Thoracic aorta (tissue), 2 donors: ENCODE results near the gene GARIN5B. TPM values are rescaled to one million over a fixed set of nuclear protein-coding genes. Genes with fewer than 3 reads are reported as not detected.

Experiments
- ATAC-seq: fragments of 150-250 bp; one replicate; pipeline ENCODE4 v1.8.0; 2017; ENCODE audit warnings: low read depth; ENCODE audit not compliant: insufficient number of reproducible peaks, low FRiP score
- DNase-seq: peaks from one replicate; pipeline ENCODE4 v3.0.0-alpha.2; 2020; ENCODE audit warnings: low spot score
- H3K27ac ChIP-seq, 2 donors: fragments of 200-600 bp; sonication (generic); 1 replicate in 1 of 2; 2 replicates in 1 of 2; pipeline ENCODE4 v1.5.1; 2016; ENCODE audit warnings: mild to moderate bottlenecking in 2 of 2, moderate library complexity in 2 of 2
- H3K27me3 ChIP-seq: fragments of 200-600 bp; sonication (generic); replicated peaks from 2 replicates; pipeline ENCODE4 v1.6.0; 2016; ENCODE audit warnings: mild to moderate bottlenecking; ENCODE audit not compliant: insufficient read depth
- H3K36me3 ChIP-seq: fragments of 200-600 bp; sonication (generic); one replicate; pipeline ENCODE4 v1.5.1; 2016
- H3K4me1 ChIP-seq, 2 donors: fragments of 200-600 bp; sonication (generic); 1 replicate in 1 of 2; 2 replicates in 1 of 2; pipeline versions ENCODE4 v1.5.1 to v1.6.0; 2016; ENCODE audit warnings: low read depth in 2 of 2, mild to moderate bottlenecking in 1 of 2; ENCODE audit not compliant: control insufficient read depth in 1 of 2
- H3K4me3 ChIP-seq: fragments of 200-600 bp; sonication (generic); 2 replicates; pipeline ENCODE4 v1.5.1; 2016; ENCODE audit warnings: mild to moderate bottlenecking
- H3K9me3 ChIP-seq: fragments of 200-600 bp; sonication (generic); 2 replicates; pipeline ENCODE4 v1.5.1; 2016
- CTCF ChIP-seq: fragments of 200-600 bp; sonication (generic); IDR thresholded peaks from one replicate; pipeline ENCODE4 v1.5.1; 2019; ENCODE audit warnings: antibody characterized with exemption
- total RNA-seq, 2 donors: library from RNA; depleted of rRNA; stranded (reverse); fragments of >200 nt; gene quantifications; one replicate each; pipeline versions ENCODE4 v1.1.0 to v1.2.3, GENCODE V29; 2016

The GARIN5B gene
- total RNA-seq, 2 donors from 2014 or later, result not detected

DNA sequence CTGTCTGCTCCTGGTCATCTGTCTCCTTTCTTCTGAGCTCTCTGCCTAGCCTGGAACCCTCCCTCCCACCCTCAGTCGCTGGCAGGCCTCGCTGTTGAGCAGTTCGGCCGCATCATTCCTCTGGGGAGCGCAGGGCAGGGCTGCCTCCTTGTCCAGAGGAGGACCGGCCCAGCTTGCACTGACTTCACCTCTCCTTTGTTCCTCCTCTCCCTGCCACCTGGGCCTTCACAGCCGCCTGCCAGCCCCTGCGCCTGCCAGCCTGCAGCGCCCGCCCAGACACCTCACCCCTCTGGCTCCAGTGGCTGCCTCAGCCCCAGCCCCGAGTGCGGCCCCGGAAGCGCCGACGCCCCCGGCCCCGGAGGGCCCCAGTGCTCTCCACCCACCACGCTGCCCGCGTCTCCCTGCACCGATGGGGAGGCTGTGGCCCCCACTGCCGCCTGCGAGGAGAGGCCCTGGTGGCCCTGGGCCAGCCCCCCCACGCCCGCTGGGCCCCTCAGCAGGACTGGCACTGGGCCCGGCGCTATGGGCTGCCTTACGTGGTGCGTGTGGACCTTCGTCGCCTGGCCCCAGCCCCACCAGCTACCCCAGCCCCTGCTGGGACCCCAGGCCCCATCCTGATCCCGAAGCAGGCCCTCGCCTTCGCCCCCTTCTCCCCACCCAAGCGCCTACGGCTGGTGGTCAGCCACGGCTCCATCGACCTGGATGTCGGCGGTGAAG, 16.2 kb downstream of the GARIN5B start:
- H3K4me1 ChIP-seq, result peaks cover 0 to 3% of the 10 kb centered on the region in 2 donors
- ATAC-seq (no peak), DNase-seq (no peak)
- H3K27me3 ChIP-seq, result no peaks in the 10 kb centered on the region
- no peak overlapping the region for H3K4me3 ChIP-seq
- H3K9me3 ChIP-seq, result no peaks in the 10 kb centered on the region
- H3K36me3 ChIP-seq, result peaks cover 15% of the 10 kb centered on the region
- TF ChIP-seq CTCF, result no peak
- no peak overlapping the region for H3K27ac ChIP-seq

GRCh38 chr19:55345818-55346724, 17.0 kb downstream of the GARIN5B start:
- H3K27ac ChIP-seq, result no peak overlapping the region
- ATAC-seq, result no peak
- H3K36me3 ChIP-seq, result peaks cover 15% of the 10 kb centered on the region
- no peak overlapping the region for H3K4me3 ChIP-seq
- no peak for TF ChIP-seq CTCF
- no peaks in the 10 kb centered on the region for H3K27me3 ChIP-seq
- peaks cover 2 to 11% of the 10 kb centered on the region in 2 donors for H3K4me1 ChIP-seq
- no peaks in the 10 kb centered on the region for H3K9me3 ChIP-seq
- no peak for DNase-seq

DNA sequence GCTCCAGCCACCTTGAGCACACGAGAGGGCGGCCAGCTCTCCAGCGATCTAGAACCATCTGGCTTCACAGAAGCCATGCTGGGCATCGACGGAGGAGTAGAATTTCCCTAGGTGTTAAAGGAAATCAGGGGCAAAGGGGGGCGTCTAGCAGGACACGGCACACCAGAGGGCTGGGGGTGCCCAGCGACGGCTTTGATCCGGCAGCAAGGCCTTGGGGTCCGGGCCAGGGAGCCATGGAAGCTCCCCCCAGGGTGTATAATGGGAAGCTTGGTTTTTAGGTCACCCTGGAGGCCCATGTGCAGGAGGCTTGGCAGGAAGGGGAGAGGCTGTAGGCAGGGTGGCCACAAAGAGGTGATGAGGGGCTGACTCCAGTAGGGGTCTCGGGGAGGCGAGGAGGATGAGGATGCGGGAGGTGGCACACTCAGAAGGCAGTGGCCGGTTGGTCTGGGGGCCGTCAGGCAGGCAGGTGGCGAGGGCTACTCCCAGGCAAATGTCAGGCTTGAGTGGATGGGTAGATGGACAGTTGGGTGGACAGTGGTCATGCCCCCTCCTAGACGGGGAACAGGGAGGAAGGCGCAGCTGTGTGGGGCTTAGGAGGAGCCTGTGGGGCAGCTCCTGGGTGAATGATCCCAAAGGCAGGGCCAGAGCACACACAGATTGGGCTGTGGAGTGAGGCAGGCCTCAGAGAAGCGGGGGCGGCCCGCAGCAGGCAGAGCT, 17.8 kb downstream of the GARIN5B start:
- no peaks in the 10 kb centered on the region for H3K9me3 ChIP-seq
- H3K36me3 ChIP-seq, result peaks cover 15% of the 10 kb centered on the region
- DNase-seq, result no peak
- no peak for TF ChIP-seq CTCF
- H3K4me3 ChIP-seq, result no peak overlapping the region
- no peaks in the 10 kb centered on the region for H3K27me3 ChIP-seq
- no peak for ATAC-seq
- peaks cover 10 to 19% of the 10 kb centered on the region in 2 donors for H3K4me1 ChIP-seq
- H3K27ac ChIP-seq, result no peak overlapping the region

- no peak overlapping the region for H3K27ac ChIP-seq
- no peaks in the 10 kb centered on the region for H3K27me3 ChIP-seq
- no peak for TF ChIP-seq CTCF
- H3K9me3 ChIP-seq, result no peaks in the 10 kb centered on the region
- peaks cover 15% of the 10 kb centered on the region for H3K36me3 ChIP-seq
- no peak overlapping the region for H3K4me3 ChIP-seq
- DNase-seq (no peak), ATAC-seq (no peak)
- H3K4me1 ChIP-seq, result peaks cover 12 to 22% of the 10 kb centered on the region in 2 donors
These were observed 18.6 kb downstream of the GARIN5B start for GRCh38 chr19:55344444-55344843.
